H1 (cell line): ENCODE data around the gene GZMM. TPM values are rescaled to one million over a fixed set of nuclear protein-coding genes. Genes with fewer than 3 reads are reported as not detected.
A peak's percentile ranks its signal among the peaks of the same experiment; 100 is the strongest.

Source experiments
- CTCF ChIA-PET: fragments of 300-600 bp; sonication (Branson Sonifier 250); formaldehyde crosslinking; loops from one replicate; lab custom pipeline; 2021; ENCODE audit not compliant: partially characterized antibody; lab: Charles Lee
- POLR2A ChIA-PET: fragments of 300-600 bp; sonication (Branson Sonifier 250); formaldehyde crosslinking; loops from one replicate; lab custom pipeline; 2021; ENCODE audit warnings: inconsistent platforms; ENCODE audit not compliant: partially characterized antibody; lab: Charles Lee
- DNase-seq, 2 experiments: peaks; one replicate each; pipeline versions ENCODE4 v3.0.0 to v3.0.0-alpha.2; 2010 to 2022; ENCODE audit warnings: low spot score in 2 of 2, low read depth in 1 of 2, mixed read lengths in 1 of 2
- FAIRE-seq: peaks from 2 replicates; lab custom pipeline; 2011; peaks lifted over from hg19 to GRCh38; lab: Jason Lieb, UNC
- H2AFZ ChIP-seq: 2 replicates; pipeline ENCODE4 v1.8.1; 2012; ENCODE audit warnings: low read length, inconsistent platforms
- H2AK5ac ChIP-seq: 2 replicates; pipeline ENCODE4 v1.6.1; 2013; ENCODE audit warnings: low read depth, low read length
- H2BK120ac ChIP-seq: replicated peaks from 2 replicates; pipeline ENCODE3; 2013; ENCODE audit warnings: low read depth, low read length, inconsistent platforms
- H2BK12ac ChIP-seq: 2 replicates; pipeline ENCODE4 v1.6.1; 2013; ENCODE audit warnings: low read depth, low read length
- H2BK15ac ChIP-seq: 2 replicates; pipeline ENCODE4 v1.6.1; 2013; ENCODE audit warnings: low read length
- H2BK20ac ChIP-seq: 2 replicates; pipeline ENCODE4 v1.6.1; 2013; ENCODE audit warnings: low read length
- H2BK5ac ChIP-seq: 2 replicates; pipeline ENCODE4 v1.6.1; 2013; ENCODE audit warnings: low read depth, low read length
- H3K14ac ChIP-seq: 2 replicates; pipeline ENCODE4 v1.6.1; 2013; ENCODE audit warnings: inconsistent platforms; ENCODE audit not compliant: insufficient read length
- H3K18ac ChIP-seq: 2 replicates; pipeline ENCODE4 v1.6.1; 2013; ENCODE audit warnings: low read length; ENCODE audit errors: extremely low read depth
- H3K23ac ChIP-seq: 2 replicates; pipeline ENCODE4 v1.6.1; 2013; ENCODE audit warnings: inconsistent platforms; ENCODE audit not compliant: insufficient read length
- H3K23me2 ChIP-seq: 2 replicates; pipeline ENCODE4 v1.6.1; 2013; ENCODE audit warnings: low read depth, low read length
- H3K27ac ChIP-seq: 2 replicates; pipeline ENCODE4 v1.6.1; 2011; ENCODE audit warnings: low read depth, low read length, inconsistent platforms
- H3K27me3 ChIP-seq, 4 experiments: replicated peaks in 1 of 4; 1 replicate in 1 of 4; 2 replicates in 3 of 4; pipeline versions ENCODE4 v1.6.1 to v1.8.1; 2011 to 2013; ENCODE audit warnings: low read length in 3 of 4, mild to moderate bottlenecking in 3 of 4, inconsistent platforms in 2 of 4, mixed read lengths in 2 of 4, moderate library complexity in 1 of 4; ENCODE audit not compliant: control insufficient read depth in 3 of 4, insufficient read depth in 3 of 4; ENCODE audit errors: extremely low read depth in 1 of 4
- H3K36me3 ChIP-seq, 4 experiments: 2 replicates each; pipeline versions ENCODE4 v1.6.1 to v1.8.1; 2011 to 2013; ENCODE audit warnings: mild to moderate bottlenecking in 4 of 4, low read length in 3 of 4, moderate library complexity in 2 of 4, control low read depth in 1 of 4, inconsistent platforms in 1 of 4; ENCODE audit not compliant: insufficient read depth in 4 of 4, control insufficient read depth in 2 of 4
- H3K4ac ChIP-seq: replicated peaks from 2 replicates; pipeline ENCODE3; 2013; ENCODE audit warnings: low read length, low read depth, mixed read lengths, inconsistent platforms; ENCODE audit not compliant: insufficient read length
- H3K4me1 ChIP-seq, 4 experiments: replicated peaks in 1 of 4; 1 replicate in 1 of 4; 2 replicates in 3 of 4; pipeline versions ENCODE4 v1.6.1 to v1.8.1; 2011 to 2013; ENCODE audit warnings: low read length in 3 of 4, inconsistent platforms in 2 of 4, mixed read lengths in 1 of 4; ENCODE audit not compliant: insufficient read depth in 4 of 4, control insufficient read depth in 3 of 4
- H3K4me2 ChIP-seq, 2 experiments: 2 replicates each; pipeline versions ENCODE4 v1.6.1 to v1.8.1; 2011 to 2013; ENCODE audit warnings: low read depth in 2 of 2, low read length in 2 of 2, control low read depth in 1 of 2, inconsistent platforms in 1 of 2, mild to moderate bottlenecking in 1 of 2; ENCODE audit not compliant: insufficient read depth in 1 of 2
- H3K4me3 ChIP-seq, 4 experiments: fragments of 200-600, 300-600 bp in 1 of 4; sonication (generic), shearing (Covaris generic), sonication (Bioruptor Twin) in 1 of 4; 2 replicates each; pipeline versions ENCODE4 v1.5.1 to v1.8.1; 2011 to 2016; ENCODE audit warnings: low read length in 4 of 4, low read depth in 3 of 4, control low read depth in 2 of 4, inconsistent platforms in 2 of 4, mild to moderate bottlenecking in 2 of 4, mixed read lengths in 1 of 4, moderate library complexity in 1 of 4; ENCODE audit not compliant: insufficient read depth in 2 of 4; ENCODE audit errors: extremely low read depth in 1 of 4
- H3K56ac ChIP-seq: replicated peaks from 2 replicates; pipeline ENCODE3; 2013; ENCODE audit warnings: low read depth, mild to moderate bottlenecking, mixed read lengths, low read length, inconsistent platforms; ENCODE audit not compliant: insufficient read length
- H3K79me1 ChIP-seq: 2 replicates; pipeline ENCODE4 v1.6.1; 2013; ENCODE audit warnings: low read depth, low read length, control low read depth
- H3K79me2 ChIP-seq, 2 experiments: 2 replicates each; pipeline versions ENCODE4 v1.6.1 to v1.8.1; 2012 to 2013; ENCODE audit warnings: low read length in 2 of 2, mild to moderate bottlenecking in 2 of 2, inconsistent platforms in 1 of 2; ENCODE audit not compliant: insufficient read depth in 2 of 2, control insufficient read depth in 1 of 2
- H3K9ac ChIP-seq, 4 experiments: replicated peaks in 1 of 4; 1 replicate in 1 of 4; 2 replicates in 3 of 4; pipeline versions ENCODE4 v1.6.1 to v1.8.1; 2011 to 2013; ENCODE audit warnings: low read depth in 3 of 4, low read length in 3 of 4, control low read depth in 2 of 4, mild to moderate bottlenecking in 2 of 4, moderate library complexity in 2 of 4, inconsistent platforms in 1 of 4; ENCODE audit errors: extremely low read depth in 1 of 4
- H3K9me3 ChIP-seq, 2 experiments: 2 replicates each; pipeline versions ENCODE4 v1.6.1 to v1.8.1; 2012 to 2013; ENCODE audit warnings: mild to moderate bottlenecking in 2 of 2, moderate library complexity in 2 of 2, control low read depth in 1 of 2, inconsistent platforms in 1 of 2, low read depth in 1 of 2, low read length in 1 of 2, mixed read lengths in 1 of 2; ENCODE audit not compliant: insufficient read depth in 2 of 2
- H4K20me1 ChIP-seq, 2 experiments: replicated peaks in 1 of 2; 2 replicates each; pipeline versions ENCODE3 to v1.8.1; 2011 to 2013; ENCODE audit warnings: inconsistent platforms in 2 of 2, low read length in 2 of 2, mild to moderate bottlenecking in 1 of 2; ENCODE audit not compliant: insufficient read depth in 2 of 2, control insufficient read depth in 1 of 2
- H4K5ac ChIP-seq: 2 replicates; pipeline ENCODE4 v1.6.1; 2013; ENCODE audit warnings: low read length, low read depth, mixed read lengths, inconsistent platforms; ENCODE audit not compliant: insufficient read length
- H4K8ac ChIP-seq: 2 replicates; pipeline ENCODE4 v1.8.0; 2013; ENCODE audit warnings: mild to moderate bottlenecking, moderate library complexity, low read length, inconsistent platforms; ENCODE audit not compliant: insufficient read depth; ENCODE audit errors: extremely low read depth
- H4K91ac ChIP-seq: replicated peaks from 2 replicates; pipeline ENCODE3; 2013; ENCODE audit warnings: low read length, mixed read lengths, inconsistent platforms; ENCODE audit not compliant: insufficient read length
- BACH1 ChIP-seq: IDR thresholded peaks from 2 replicates; pipeline ENCODE4 v1.6.1; 2012; ENCODE audit warnings: low read length, improper control_type of control experiment
- CBX5 ChIP-seq: fragments of 300-800, 300-1000 bp; sonication (generic); IDR thresholded peaks from 2 replicates; pipeline ENCODE4 v1.7.1; 2016; ENCODE audit warnings: antibody characterized with exemption, low read length, low read depth
- EGR1 ChIP-seq: IDR thresholded peaks from 2 replicates; pipeline ENCODE4 v1.6.1; 2011; ENCODE audit warnings: low read depth, low read length, borderline replicate concordance
- FOSL1 ChIP-seq: IDR thresholded peaks from 2 replicates; pipeline ENCODE4 v1.6.1; 2011; ENCODE audit warnings: mild to moderate bottlenecking, low read depth, low read length, moderate library complexity; ENCODE audit not compliant: insufficient read depth
- GABPA ChIP-seq: IDR thresholded peaks from 2 replicates; pipeline ENCODE4 v1.6.1; 2011; ENCODE audit warnings: mild to moderate bottlenecking, low read length, moderate library complexity, borderline replicate concordance; ENCODE audit not compliant: insufficient read depth
- NANOG ChIP-seq: IDR thresholded peaks from 2 replicates; pipeline ENCODE4 v1.6.1; 2011; ENCODE audit warnings: low read length, low read depth, mild to moderate bottlenecking, inconsistent platforms; ENCODE audit not compliant: insufficient read depth, poor library complexity, severe bottlenecking
- RAD21 ChIP-seq, 2 experiments: IDR thresholded peaks in 1 of 2; conservative IDR thresholded peaks in 1 of 2; 2 replicates each; pipeline ENCODE4 v1.6.1; 2011; ENCODE audit warnings: low read depth in 2 of 2, low read length in 2 of 2, improper control_type of control experiment in 1 of 2, inconsistent platforms in 1 of 2, mild to moderate bottlenecking in 1 of 2, moderate library complexity in 1 of 2
- RBBP5 ChIP-seq: IDR thresholded peaks from 2 replicates; pipeline ENCODE4 v1.7.1; 2012; ENCODE audit warnings: low read depth, mild to moderate bottlenecking, inconsistent platforms, low read length, moderate library complexity, borderline replicate concordance
- SIX5 ChIP-seq: IDR thresholded peaks from 2 replicates; pipeline ENCODE4 v1.6.1; 2011; ENCODE audit warnings: mild to moderate bottlenecking, low read depth, low read length
- TAF1 ChIP-seq: IDR thresholded peaks from 2 replicates; pipeline ENCODE4 v1.6.1; 2011; ENCODE audit warnings: mild to moderate bottlenecking, low read depth, low read length
- TCF12 ChIP-seq: IDR thresholded peaks from 2 replicates; pipeline ENCODE4 v1.6.1; 2011; ENCODE audit warnings: low read depth, mild to moderate bottlenecking, low read length
- WGBS, 2 experiments: shearing (Covaris generic) in 1 of 2; methylation state at CpG; one replicate each; pipeline versions ENCODE4 v1.1.6 to v1.1.7; 2013 to 2015; ENCODE audit warnings: low lambda C conversion rate in 2 of 2, mixed read lengths in 2 of 2, inconsistent platforms in 1 of 2, low coverage in 1 of 2, missing lambda C conversion rate in 1 of 2; ENCODE audit not compliant: insufficient replicate concordance in 2 of 2, insufficient coverage in 1 of 2, insufficient read length in 1 of 2; ENCODE audit errors: extremely low coverage in 1 of 2, missing lambda C conversion rate in 1 of 2; 5-methylcytosine and 5-hydroxymethylcytosine counted together
- polyA plus RNA-seq, 7 experiments: library from polyadenylated mRNA; depleted of rRNA in 3 of 7; stranded (reverse) in 5 of 7; unstranded in 2 of 7; fragments of >200 nt in 5 of 7; fragments of 200-250 nt in 2 of 7; gene quantifications; 1 replicate in 5 of 7; 2 replicates in 1 of 7; 4 replicates in 1 of 7; pipeline versions ENCODE4 v1.2.1 to v1.2.3, GENCODE V29; 2011 to 2013; ENCODE audit warnings: missing spikeins in 2 of 7, mixed read lengths in 2 of 7
- total RNA-seq: library from RNA; stranded (reverse); fragmentation: NEBNext Ultra II Directional; extraction: Animal tissue kit (Norgen Biotek cat#: 25700); gene quantifications from 2 replicates; pipeline ENCODE4 v1.2.1, GENCODE V29; 2021
- TF ChIP-seq, protein P1 (sequence below): IDR thresholded peaks from 2 replicates; pipeline ENCODE4 v1.6.1; 2012; ENCODE audit warnings: low read length, inconsistent platforms

Gene GZMM
- total and polyA plus RNA-seq, 2 of the 8 experiments (the other 6 are each of a cell fraction or from before 2014, with no cell fraction given), result 0.09 to 0.32 TPM

DNA sequence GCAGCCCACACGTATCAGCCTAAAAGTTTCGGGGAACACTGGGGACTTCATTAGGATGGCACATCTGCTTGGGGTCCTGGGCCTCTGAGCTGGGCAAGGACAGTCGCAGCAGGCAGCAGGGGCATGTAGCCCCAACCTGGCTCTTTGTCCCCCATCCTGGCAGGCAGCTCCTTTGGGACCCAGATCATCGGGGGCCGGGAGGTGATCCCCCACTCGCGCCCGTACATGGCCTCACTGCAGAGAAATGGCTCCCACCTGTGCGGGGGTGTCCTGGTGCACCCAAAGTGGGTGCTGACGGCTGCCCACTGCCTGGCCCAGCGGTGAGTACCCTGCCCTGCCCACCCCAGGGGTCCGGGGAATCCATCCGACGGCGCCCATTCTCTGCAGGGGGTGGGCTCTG is 3.3 kb downstream of the GZMM start:
- no peak overlapping the region for H4K5ac ChIP-seq
- H3K79me2 ChIP-seq, result no peaks in the 10 kb centered on the region
- H3K14ac ChIP-seq, result no peak overlapping the region
- H3K4me1 ChIP-seq, result peaks cover 0 to 3% (median under 1%) of the 10 kb centered on the region in 4 experiments; a peak in 3 of 7 replicates
- no peaks in the 10 kb centered on the region for H3K27me3 ChIP-seq
- H3K9me3 ChIP-seq, result no peaks in the 10 kb centered on the region
- H3K4me2 ChIP-seq, result no peak overlapping the region
- H3K18ac ChIP-seq, result no peak overlapping the region
- no peak overlapping the region for H3K23ac ChIP-seq
- ChIA-PET POLR2A (interaction anchor here (0.9 to 7.3 kb wide), 7 partner anchors 8 to 38 kb away, joined by 3 to 40 read pairs (median 4); partner anchors contain the start of gene CDC34), CTCF (no interaction called here)
- no peak overlapping the region for H2AFZ ChIP-seq
- no peak overlapping the region for H4K91ac ChIP-seq
- no peak overlapping the region for H2AK5ac ChIP-seq
- no peak overlapping the region for H2BK5ac ChIP-seq
- H3K36me3 ChIP-seq, result peaks cover 0 to 5% (median under 1%) of the 10 kb centered on the region in 4 experiments; a peak in 2 of 8 replicates
- no peak overlapping the region for H3K27ac ChIP-seq
- no peak overlapping the region for H3K56ac ChIP-seq
- H4K8ac ChIP-seq, result peak overlapping the region; percentile 51; the same call in 1 of the 2 replicates
- no peak overlapping the region for H3K4me3 ChIP-seq
- no peak overlapping the region for H2BK12ac ChIP-seq
- H2BK15ac ChIP-seq, result no peak overlapping the region
- H2BK20ac ChIP-seq, result no peak overlapping the region
- peaks cover 2 to 9% of the 10 kb centered on the region in 2 experiments for H4K20me1 ChIP-seq
- peaks cover 3% of the 10 kb centered on the region; the same call in 1 of the 2 replicates for H3K23me2 ChIP-seq
- no peaks in the 10 kb centered on the region for H3K79me1 ChIP-seq
- 94% methylated on average over 8 of the region's 15 CpGs; no CpG with 5 or more reads in 1 of the 2 experiments for WGBS, 2 experiments
- H3K9ac ChIP-seq, result no peak overlapping the region
- DNase-seq (no peak), FAIRE-seq (no peak)
- no peak overlapping the region for H2BK120ac ChIP-seq
- H3K4ac ChIP-seq, result no peak overlapping the region
- no peak for TF ChIP-seq FOSL1
- no peak for TF ChIP-seq NANOG
- no peak for TF ChIP-seq RBBP5
- no peak for TF ChIP-seq RAD21 (IDR thresholded peaks at IDR 0.05 in 1 of 2, conservative IDR thresholded peaks at IDR 0.05 in 1 of 2; ENCODE audit: low read depth in 2 of 2, low read length in 2 of 2)
- TF ChIP-seq, protein P1, sequence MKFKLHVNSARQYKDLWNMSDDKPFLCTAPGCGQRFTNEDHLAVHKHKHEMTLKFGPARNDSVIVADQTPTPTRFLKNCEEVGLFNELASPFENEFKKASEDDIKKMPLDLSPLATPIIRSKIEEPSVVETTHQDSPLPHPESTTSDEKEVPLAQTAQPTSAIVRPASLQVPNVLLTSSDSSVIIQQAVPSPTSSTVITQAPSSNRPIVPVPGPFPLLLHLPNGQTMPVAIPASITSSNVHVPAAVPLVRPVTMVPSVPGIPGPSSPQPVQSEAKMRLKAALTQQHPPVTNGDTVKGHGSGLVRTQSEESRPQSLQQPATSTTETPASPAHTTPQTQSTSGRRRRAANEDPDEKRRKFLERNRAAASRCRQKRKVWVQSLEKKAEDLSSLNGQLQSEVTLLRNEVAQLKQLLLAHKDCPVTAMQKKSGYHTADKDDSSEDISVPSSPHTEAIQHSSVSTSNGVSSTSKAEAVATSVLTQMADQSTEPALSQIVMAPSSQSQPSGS, result no peak
- no peak for TF ChIP-seq BACH1
- TF ChIP-seq EGR1, result no peak
- no peak for TF ChIP-seq TAF1
- TF ChIP-seq SIX5, result no peak
- no peak for TF ChIP-seq CBX5
- no peak for TF ChIP-seq TCF12
- TF ChIP-seq GABPA, result no peak
